GM19468 (cell line): ENCODE data around the gene SMARCA4.
"Not testable (repeated sequence)": the region's sequence is repeated elsewhere in the genome, so short reads cannot be mapped to it uniquely, and the experiment has no call there.

Experiments
- ATAC-seq: cut with Tn5 transposase; IDR thresholded peaks from one replicate; pipeline ENCODE4 v1.9.1; 2021; ENCODE audit warnings: mild to moderate bottlenecking, moderate library complexity, moderate number of reproducible peaks; ENCODE audit not compliant: unreplicated experiment; ENCODE audit errors: extremely low read depth

Gene SMARCA4

DNA sequence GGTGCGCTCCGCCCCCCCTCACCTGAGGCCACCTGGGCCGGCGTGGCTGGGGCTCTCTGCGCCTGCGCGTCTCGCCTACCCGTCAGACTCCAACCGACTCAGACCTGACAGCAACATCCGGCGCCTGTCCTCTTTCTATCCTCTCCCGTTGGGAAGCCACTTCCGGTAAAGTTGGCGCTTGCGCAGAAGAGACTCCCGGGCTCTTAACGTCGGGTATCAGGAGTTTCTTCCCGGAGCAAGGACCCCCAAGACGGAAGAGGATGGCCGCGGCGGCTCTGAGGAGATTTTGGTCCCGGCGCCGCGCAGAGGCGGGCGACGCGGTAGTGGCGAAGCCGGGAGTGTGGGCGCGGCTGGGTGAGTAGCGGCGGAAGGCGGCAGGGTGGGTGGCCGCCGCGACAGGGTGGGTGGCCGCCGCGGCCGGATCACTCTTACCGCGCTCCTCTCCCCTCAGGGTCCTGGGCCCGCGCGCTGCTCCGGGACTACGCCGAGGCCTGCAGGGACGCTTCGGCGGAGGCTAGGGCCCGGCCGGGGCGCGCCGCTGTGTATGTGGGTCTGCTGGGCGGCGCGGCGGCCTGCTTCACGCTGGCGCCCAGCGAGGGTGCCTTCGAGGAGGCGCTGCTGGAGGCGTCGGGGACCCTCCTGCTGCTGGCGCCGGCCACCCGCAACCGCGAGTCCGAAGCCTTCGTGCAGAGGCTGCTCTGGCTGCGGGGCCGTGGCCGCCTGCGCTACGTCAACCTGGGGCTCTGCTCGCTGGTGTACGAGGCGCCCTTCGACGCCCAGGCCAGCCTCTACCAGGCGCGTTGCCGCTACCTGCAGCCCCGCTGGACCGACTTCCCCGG lies 32.0 kb upstream of the SMARCA4 start, which contains the start of the genes TIMM29 and YIPF2:
TSS of gene TIMM29 (plus strand) at position 249 of the 839 bp plus-strand sequence. CDS start at position 261, 12 bp downstream.
TSS of gene YIPF2 (minus strand) at position 77 of the 839 bp plus-strand sequence. CDS start 229 bp downstream, outside the sequence.
- no peak for ATAC-seq

DNA sequence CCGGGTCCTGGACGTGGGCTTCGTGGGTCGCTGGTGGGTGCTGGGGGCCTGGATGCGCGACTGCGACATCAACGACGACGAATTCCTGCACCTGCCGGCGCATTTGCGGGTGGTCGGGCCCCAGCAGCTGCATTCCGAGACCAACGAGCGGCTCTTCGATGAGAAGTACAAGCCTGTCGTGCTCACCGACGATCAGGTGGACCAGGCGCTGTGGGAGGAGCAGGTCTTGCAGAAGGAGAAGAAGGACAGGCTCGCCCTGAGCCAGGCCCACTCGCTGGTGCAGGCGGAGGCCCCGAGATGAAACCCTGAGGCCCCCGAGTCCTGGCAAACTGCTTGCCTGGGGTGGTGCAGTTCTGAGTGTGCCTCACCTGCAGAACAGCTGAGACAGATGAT lies 31.4 kb upstream of the SMARCA4 start:
- no peak for ATAC-seq

DNA sequence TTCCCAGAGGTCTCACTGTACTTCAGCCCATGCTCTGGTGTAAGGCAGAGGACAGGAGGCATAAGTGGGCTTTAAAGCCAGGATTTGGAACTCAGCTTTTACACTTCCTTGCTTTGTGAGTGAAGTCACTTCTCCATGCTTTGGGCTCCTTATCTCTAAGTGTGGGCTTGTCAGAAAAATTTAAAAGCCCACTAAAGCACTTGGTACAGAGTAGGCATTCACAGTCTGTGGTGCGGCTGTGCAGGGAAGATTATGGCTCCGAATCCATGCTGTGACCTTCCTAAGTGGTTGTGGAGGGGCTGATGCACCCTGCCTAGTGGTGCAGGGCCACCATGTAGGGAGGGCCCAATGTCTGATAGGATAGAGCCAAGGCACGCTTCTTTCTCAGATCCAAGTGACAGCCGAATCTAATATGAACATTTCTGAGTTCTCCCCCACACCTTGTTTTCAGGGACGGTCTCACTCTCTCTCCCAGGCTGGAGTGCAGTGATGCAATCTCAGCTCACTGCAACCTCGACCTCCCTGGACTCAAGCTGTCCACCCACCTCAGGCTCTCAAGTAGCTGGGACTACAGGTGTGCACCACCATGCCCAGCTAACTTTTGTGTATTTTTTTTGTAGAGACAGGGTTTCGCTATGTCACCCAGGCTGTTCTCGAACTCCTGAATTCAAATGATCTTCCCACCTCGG lies 25.3 kb upstream of the SMARCA4 start:
- no peak for ATAC-seq

DNA sequence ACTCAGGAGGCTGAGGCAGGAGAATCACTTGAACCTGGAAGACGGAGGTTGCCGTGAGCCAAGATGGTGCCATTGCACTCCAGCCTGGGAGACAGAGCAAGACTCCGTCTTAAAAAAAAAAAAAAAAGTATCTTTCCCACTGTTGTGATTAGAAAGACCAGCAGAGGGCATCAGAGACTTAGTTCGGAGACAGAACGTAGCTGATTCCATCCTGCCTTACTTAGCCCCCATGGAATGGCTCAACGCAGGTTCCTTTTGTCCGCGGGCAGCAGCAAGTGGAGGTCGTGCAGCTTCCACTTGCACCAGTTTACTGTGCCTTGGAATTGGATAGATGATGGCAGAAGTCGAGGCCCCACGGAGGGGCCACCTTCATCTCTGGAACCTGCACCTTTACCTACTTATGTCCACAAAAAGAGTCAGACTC lies 24.2 kb upstream of the SMARCA4 start:
- ATAC-seq, result no peak

DNA sequence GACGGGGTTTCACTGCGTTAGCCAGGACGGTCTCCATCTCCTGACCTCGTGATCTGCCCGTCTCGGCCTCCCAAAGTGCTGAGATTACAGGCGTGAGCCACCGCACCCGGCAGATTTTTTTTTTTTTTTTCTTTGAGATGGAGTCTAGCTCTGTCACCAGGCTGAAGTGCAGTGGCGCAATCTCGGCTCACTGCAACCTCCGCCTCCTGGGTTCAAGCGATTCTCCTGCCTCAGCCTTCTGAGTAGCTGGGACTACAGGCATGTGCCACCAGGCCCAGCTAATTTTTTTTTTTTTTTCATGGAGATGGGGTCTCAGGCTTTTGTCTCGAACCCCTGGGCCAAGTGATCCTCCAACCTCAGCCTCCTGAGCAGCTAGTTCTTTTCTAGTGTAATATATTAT lies 19.2 kb upstream of the SMARCA4 start:
- not testable (repeated sequence) for ATAC-seq

DNA sequence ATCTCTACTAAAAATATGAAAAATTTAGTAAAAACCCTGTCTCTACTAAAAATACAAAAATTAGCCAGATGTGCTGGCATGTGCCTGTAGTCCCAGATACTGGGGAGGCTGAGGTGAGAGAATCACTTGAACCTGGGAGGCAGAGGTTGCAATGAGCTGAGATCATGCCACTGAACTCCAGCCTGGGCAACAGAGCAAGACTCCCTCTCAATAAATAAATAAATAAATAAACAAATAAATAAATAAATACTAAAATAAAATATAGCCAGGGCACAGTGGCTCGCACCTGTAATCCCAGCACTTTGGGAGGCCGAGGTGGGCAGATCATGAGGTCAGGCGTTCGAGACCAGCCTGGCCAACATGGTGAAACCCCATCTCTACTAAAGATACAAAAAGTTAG lies 17.4 kb upstream of the SMARCA4 start:
- not testable (repeated sequence) for ATAC-seq

DNA sequence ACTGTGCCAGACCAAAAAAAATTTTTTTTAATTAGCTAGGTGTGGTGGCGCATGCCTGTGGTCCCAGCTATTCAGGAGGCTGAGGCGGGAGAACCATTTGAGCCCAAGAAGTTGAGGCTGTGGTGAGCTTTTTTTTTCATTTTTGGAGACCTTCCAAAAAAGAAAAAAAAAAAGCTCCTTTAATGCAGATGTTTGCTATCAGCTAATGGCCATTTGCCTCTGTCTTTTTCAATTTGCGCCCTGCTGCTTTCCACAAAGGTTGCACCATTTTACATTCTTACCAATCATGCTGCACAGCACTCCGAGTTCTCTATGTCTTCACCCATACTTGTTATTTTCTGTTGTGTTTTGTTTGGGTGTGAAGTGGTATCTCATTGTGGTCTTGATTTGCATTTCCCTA lies 15.6 kb upstream of the SMARCA4 start:
- ATAC-seq, result no peak

DNA sequence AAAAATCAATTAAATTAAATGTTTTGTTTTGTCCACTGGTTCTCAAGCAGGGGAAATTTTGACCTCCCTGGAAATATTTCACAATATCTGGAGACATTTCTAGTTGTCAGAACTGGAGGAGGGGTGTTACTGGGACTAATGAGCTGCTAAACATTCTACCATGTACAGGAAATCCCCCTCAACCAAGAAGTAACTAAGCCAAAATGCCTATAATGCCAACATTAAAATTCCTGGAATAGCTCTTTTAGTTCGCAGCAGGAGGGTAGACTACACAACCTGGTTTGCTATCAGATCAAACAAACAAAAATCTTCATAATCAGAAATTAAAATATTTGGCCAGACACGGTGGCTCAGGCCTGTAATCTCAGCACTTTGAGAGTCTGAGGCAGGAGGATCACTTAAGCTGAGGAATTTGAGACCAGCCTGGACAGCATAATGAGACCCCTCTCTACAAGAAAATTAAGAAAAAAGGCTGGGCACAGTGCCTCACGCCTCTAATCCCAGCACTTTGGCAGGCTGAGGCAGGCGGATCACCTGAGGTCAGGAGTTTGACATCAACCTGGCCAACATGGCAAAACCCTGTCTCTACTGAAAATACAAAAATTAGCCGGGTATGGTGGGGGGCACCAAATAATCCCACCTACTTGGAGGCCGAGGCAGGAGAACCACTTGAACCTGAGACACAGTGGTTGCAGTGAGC lies 13.7 kb upstream of the SMARCA4 start:
- ATAC-seq, result no peak

DNA sequence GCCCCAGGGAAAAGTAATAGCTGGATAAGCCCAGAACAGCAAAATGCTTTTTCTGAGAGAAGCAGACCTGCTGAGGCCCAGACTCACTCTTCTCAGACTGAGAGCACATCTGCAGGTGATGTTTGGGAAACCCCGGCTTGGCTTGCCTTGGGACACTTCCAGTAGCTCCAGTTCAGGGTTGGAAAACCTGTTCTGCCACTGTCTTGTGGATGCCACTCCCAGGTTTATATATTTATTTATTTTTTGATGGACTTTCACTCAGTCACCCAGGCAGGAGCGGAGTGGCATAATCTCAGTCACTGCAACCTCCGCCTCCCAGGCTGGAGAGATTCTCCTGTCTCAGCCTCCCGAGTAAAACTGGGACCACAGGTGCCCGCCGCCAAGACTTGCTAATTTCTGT lies 8.0 kb upstream of the SMARCA4 start:
- no peak for ATAC-seq

DNA sequence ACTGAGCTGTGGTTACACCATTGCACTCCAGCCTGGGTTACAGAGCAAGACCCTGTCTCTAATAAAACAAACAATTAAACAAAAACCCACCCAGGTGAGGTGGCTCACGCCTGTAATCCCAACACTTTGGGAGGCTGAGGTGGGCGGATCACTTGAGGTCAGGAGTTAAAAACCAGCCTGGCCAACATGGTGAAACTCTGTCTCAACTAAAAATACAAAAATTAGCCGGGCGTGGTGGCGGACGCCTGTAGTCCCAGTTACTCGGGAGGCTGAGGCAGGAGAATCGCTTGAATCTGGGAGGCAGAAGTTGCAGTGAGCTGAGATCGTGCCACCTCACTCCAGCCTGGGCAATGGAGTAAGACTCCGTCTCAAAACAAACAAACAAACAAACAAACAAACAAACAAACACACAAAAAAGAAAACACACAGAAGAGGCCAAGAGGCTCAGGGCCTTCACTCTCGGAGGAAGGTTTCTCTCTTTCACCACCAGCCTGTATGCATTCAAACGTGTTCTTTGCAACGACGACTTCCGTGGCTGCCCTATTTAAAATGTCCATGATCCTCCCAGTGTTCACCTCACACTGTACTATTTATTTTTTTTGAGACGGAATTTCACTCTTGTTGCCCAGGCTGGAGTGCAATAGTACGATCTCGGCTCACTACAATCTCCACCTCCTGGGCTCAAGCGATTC lies 1.4 kb upstream of the SMARCA4 start:
- not testable (repeated sequence) for ATAC-seq

DNA sequence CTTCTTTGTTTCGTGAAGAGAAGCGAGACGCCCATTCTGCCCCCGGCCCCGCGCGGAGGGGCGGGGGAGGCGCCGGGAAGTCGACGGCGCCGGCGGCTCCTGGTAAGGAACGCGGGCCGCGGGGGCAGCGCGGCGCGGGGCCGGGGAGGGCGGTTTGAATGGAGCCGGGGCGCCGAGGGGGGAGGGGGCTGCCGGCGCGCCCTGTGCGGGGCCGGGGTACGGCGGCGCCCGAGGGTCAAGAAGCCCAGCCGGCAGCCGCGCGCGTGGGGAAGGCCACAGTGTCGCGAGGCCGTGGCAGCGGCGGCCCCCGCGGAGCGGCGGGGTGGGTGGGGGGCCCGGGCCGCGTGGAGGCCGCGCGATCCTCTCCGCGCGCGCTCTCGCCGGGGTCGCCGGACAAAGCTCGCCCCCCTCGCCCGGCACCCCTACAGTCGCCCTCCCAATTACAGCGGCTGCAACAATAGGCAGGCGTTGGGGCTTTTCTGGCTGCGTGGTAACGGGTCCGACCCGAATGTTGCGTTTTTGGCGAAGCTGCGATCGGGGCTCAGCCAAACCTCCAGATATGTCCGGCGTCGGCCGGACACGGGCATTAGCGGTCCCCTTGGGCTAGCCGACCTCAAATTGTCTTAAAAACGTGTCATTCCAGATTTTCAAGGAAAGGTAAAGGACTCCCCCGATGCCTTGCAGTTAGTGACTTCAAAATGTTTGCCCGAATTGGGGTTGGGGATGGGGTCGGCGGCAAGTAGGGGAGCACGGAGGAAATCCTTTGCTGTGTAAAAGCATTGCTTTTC lies 437 bp downstream of the SMARCA4 start:
- ATAC-seq, result peak; percentile 6

DNA sequence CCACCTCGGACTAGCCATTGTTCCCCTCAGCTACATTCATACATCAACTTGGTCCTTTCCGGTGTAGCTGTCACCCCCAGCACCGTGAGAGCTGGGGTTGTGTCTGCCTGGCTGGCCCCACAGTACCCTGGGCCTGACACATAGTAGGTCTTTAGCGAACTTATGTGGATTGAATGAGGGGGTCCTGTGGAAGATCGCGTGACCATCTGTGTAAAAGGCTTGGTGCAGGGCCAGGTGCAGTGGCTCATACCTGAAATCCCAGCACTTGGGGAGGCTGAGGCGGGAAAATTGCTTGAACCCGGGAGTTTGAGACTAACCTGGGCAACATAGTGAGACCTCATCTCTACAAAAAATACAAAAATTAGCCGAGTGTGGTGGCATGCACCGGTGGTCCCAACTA lies 2.0 kb downstream of the SMARCA4 start:
- no peak for ATAC-seq

DNA sequence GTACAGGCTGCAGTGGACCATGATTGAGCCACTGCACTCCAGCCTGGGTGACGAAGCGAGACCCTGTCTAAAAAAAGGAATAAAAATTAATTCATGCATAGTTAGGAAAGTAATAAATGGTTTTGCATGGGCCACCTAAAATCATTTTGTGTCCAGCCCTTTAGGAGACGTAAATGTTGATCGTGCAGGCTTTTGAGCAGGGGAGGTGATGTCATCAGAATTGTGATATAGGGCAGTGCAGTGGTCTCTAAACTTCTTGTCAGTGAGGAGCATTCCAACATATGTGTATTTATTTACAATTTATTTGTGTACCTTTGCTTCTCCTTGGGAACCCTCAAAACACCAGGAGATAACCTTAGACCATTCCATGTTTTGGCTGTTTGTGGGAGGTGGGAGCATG lies 3.0 kb downstream of the SMARCA4 start:
- no peak for ATAC-seq

DNA sequence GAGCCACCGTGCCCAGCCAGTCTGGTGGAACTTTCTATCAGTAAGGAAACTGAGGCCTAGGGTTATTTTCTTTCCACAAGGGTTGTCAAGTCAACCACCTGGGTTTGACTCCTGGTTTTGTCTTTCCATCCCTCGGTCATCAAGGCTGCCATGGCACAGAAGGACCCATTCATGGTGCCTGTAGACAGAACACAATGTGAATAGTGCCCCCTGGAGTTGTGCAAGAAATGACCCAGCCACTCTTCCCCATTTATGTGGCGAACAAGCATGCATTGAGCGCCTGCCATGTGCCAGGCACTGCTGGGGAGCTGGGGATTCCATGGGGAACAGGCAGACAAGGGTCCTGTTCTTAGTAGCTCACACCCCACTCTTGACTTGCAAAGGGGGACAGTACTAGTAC lies 4.1 kb downstream of the SMARCA4 start:
- ATAC-seq, result no peak

DNA sequence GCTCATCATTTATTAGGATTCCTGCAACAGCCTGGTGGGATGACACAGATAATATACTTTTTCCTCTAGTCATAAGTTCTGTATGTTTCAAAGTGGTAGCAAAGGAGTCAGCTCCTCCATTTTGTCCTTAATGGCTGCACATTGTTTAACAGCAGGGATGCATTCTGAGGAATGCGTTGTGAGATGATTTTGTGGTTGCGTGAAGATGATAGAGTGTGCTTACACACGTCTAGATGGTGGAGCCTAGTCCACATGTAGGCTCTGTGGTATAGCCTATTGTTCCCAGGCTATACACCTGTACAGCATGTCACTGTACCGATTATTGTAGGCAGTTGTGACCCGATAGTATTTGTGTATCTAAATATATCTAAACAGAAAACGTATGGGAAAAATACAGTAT lies 4.6 kb downstream of the SMARCA4 start:
- no peak for ATAC-seq

DNA sequence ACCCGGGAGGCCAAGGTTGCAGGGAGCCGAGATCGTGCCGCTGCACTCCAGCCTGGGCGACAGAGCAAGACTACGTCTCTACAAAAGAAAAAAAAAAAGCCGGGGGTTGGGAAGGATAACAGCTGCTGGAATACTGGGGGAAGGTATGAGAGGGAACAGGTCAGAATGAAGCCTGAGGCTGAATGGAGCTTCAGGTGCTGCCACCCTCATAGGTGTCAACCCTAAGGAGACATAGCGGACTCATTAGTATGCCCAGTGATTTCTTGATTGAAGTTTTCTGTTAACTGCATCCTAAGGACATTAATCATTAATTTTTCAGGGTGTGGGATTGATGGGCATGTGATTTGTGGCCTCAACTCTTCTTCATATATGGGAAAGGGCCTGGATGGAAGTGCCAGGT lies 6.0 kb downstream of the SMARCA4 start:
- no peak for ATAC-seq

DNA sequence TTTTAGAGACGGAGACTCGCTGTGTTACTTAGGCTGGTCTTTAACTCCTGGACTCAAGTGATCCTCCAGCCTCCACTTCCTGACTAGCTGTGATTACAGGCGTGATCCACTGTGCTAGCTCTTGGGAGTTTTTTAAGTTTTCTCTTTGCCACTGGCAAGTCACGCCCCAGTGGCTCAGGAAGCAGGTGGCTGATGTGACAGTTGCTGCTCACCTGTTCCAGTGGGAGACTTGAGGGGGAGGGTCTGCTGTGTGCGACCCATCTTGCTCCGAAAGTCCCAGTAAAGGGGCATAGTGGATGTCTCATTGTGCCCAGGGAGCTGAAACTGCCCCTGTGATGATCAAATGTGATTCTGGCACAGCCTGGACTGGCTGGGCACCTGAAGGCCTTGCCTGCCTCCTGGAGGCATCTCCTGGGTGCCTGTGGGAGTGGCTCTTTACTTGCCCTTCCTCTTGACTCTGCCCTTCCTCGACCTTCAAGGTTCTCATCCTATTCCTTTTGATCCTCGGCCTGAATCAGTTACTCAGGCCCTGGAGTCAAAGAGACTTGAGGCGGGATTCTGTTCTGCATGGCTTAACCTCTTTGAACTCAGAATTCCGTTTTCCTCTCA lies 7.8 kb downstream of the SMARCA4 start:
- no peak for ATAC-seq

DNA sequence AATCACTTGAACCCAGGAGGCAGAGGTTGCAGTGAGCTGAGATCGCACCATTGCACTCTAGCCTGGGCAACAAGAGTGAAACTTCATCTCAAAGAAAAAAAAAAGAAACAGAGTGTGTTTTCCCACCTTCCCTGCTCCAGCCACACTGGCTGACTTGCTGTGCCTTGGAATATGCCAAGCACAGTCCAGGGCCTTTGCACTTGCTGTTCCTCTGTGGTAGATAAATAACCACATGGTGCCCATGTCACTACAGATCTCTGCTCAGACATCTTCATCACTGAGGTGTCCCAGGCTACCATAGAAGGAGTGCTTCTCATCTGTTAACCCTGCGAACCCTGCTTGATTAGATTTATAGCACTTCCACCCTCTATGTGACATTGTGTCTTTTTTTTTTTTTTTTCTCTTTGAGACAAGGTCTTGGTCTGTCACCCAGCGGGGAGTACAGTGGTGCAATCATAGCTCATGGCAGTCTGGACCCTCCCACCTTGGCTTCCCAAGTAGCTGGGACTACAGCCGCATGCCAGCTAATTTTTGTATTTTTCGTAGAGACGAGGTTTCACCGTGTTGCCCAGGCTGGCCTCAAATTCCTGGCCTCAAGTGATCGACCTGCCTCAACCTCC lies 10.4 kb downstream of the SMARCA4 start:
- no peak for ATAC-seq
